NB4 (cell line): ENCODE data around the gene DIP2C.

Experiments
- DNase-seq: peaks from one replicate; pipeline ENCODE4 v3.0.0; 2010; ENCODE audit warnings: low read depth
- H3K4me3 ChIP-seq: one replicate; pipeline ENCODE4 v1.5.1; 2011; ENCODE audit warnings: mild to moderate bottlenecking, low read depth, low read length, moderate library complexity
- CTCF ChIP-seq: IDR thresholded peaks from one replicate; pipeline ENCODE4 v1.5.1; 2012; ENCODE audit warnings: low read depth, low read length
- MAX ChIP-seq: IDR thresholded peaks from 2 replicates; pipeline ENCODE4 v1.6.1; 2011; ENCODE audit warnings: low read depth, low read length
- MYC ChIP-seq: IDR thresholded peaks from 2 replicates; pipeline ENCODE4 v1.6.1; 2011; ENCODE audit warnings: low read depth, low read length
- POLR2A ChIP-seq: IDR thresholded peaks from 2 replicates; pipeline ENCODE4 v1.6.1; 2011; ENCODE audit warnings: mild to moderate bottlenecking; ENCODE audit not compliant: insufficient read length; ENCODE audit errors: extremely low read depth

The DIP2C gene

DNA sequence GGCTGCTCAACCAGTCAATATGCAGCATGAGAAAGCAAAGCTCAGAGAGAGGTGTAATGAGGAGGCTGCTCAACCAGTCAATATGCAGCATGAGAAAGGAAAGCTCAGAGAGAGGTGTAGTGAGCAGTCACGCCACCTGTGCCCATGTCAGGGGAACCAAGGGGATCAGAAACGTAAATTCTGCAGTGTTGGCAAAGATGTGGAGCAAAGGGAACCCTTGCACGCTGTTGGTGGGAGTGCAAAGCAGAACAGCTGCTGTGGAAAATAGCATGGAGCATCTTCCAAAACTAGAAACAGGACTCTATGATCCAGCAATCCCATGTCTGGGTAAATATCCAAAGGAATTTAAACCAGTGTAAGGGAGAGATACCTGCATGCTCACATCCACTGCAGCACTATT, 194.9 kb downstream of the DIP2C start:
- no peak overlapping the region for H3K4me3 ChIP-seq
- DNase-seq = no peak
- TF ChIP-seq MYC (no peak), POLR2A (no peak), CTCF (no peak), MAX (no peak)

- no peak overlapping the region for H3K4me3 ChIP-seq
- no peak for DNase-seq
- TF ChIP-seq MAX = no peak
- no peak for TF ChIP-seq CTCF
- TF ChIP-seq MYC = no peak
- no peak for TF ChIP-seq POLR2A
Measured at GRCh38 chr10:494149-494542, 195.3 kb downstream of the DIP2C start.

GRCh38 chr10:493391-494148, 195.9 kb downstream of the DIP2C start:
- no peak for TF ChIP-seq MAX
- no peak for TF ChIP-seq MYC
- no peak for TF ChIP-seq CTCF
- TF ChIP-seq POLR2A = no peak
- DNase-seq = no peak
- no peak overlapping the region for H3K4me3 ChIP-seq

DNA sequence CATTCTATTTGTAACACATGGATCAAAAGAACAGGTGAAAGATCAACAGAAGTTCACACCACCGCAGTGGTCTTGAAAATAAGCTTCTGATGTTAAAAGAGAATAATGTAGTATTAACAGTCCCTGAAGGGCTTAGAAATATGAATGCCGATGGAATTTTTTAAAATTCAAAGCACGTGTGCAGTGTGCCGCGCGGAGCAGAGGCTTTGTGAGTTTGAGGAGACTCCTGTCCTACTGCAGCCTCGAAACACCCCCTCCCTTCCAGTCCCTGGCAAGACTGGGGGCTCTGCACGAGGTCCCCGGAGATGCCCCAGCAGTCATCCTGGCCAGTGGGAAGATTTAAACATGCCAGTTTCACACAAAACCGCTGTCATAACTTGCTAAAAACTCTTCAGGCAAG, 196.6 kb downstream of the DIP2C start:
- H3K4me3 ChIP-seq = no peak overlapping the region
- no peak for DNase-seq
- TF ChIP-seq POLR2A = no peak
- TF ChIP-seq CTCF = no peak
- TF ChIP-seq MAX = no peak
- TF ChIP-seq MYC = no peak

DNA sequence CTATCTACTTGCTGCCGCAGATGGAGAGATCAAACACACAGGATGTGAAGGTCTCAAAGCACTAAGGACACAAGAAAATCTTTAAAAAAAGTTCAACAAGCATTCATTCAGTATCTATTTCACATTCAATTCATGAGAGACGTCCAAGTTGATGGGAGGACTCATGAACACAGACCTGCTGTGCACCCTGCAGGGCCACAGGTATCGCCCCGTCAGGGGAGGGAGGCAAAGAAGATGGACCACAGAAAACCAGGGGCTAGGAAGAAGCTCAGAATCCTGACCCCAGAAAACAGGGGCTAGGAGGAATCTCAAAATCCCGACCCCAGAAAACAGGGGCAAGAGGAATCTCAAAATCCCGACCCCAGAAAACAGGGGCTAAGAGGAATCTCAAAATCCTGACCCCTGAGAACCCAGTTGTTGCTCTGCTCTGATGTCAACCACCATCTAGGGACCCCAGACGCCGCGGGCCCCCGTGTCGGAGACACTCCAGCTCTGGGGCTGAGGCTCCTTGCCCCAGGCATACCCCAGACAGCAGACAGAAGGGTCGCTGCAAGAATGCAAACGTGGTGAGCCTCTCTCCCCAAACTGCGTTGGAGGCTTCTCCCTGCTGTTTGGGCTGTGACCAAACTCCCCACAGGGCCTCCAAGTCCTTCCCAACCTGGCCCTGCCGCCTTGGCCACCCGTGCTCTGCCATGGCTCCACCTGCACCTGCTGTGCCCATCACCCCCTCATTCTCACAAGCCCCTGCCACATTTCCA, 197.6 kb downstream of the DIP2C start:
- no peak for DNase-seq
- H3K4me3 ChIP-seq = no peak overlapping the region
- TF ChIP-seq CTCF = no peak
- no peak for TF ChIP-seq POLR2A
- TF ChIP-seq MYC = no peak
- no peak for TF ChIP-seq MAX
